Measurements from ENCODE around the gene MYH10.
"Not testable (repeated sequence)": the region's sequence is repeated elsewhere in the genome, so short reads cannot be mapped to it uniquely, and the experiment has no call there.

The MYH10 gene

GRCh38 chr17:8555062-8555461 is 75.5 kb downstream of the MYH10 start:
- DNase-seq, result no peak

GRCh38 chr17:8552577-8553320 is 77.8 kb downstream of the MYH10 start:
- DNase-seq, result peak; percentile 15

- DNase-seq, result peak; percentile 6
Measured at GRCh38 chr17:8542599-8543502, 87.7 kb downstream of the MYH10 start.

- not testable (repeated sequence) for DNase-seq
Measured at GRCh38 chr17:8539976-8540375, 90.5 kb downstream of the MYH10 start.

GRCh38 chr17:8537734-8538133 is 92.8 kb downstream of the MYH10 start:
- DNase-seq, result no peak

- no peak for DNase-seq
Measured at GRCh38 chr17:8534498-8535188, 95.9 kb downstream of the MYH10 start.

GRCh38 chr17:8532021-8532420 is 98.5 kb downstream of the MYH10 start:
- DNase-seq, result peak; percentile 48

GRCh38 chr17:8522577-8522976 is 107.9 kb downstream of the MYH10 start:
- DNase-seq, result no peak

GRCh38 chr17:8520981-8521380 is 109.5 kb downstream of the MYH10 start:
- no peak for DNase-seq

GRCh38 chr17:8518850-8519249 is 111.7 kb downstream of the MYH10 start:
- DNase-seq, result no peak

- no peak for DNase-seq
Measured at GRCh38 chr17:8518326-8518725, 112.2 kb downstream of the MYH10 start.

GRCh38 chr17:8514801-8515200 is 115.7 kb downstream of the MYH10 start:
- no peak for DNase-seq

- DNase-seq, result no peak
Measured at GRCh38 chr17:8506145-8506544, 124.4 kb downstream of the MYH10 start.

- no peak for DNase-seq
Measured at GRCh38 chr17:8504460-8505207, 125.9 kb downstream of the MYH10 start.

- DNase-seq, result no peak
Measured at GRCh38 chr17:8503807-8504206, 126.7 kb downstream of the MYH10 start.

GRCh38 chr17:8503368-8503767 is 127.2 kb downstream of the MYH10 start:
- DNase-seq, result no peak

- DNase-seq, result no peak
Measured at GRCh38 chr17:8502126-8502525, 128.4 kb downstream of the MYH10 start.

- no peak for DNase-seq
Measured at GRCh38 chr17:8500609-8501008, 129.9 kb downstream of the MYH10 start.

- DNase-seq, result no peak
Measured at GRCh38 chr17:8499614-8500013, 130.9 kb downstream of the MYH10 start.

- no peak for DNase-seq
Measured at GRCh38 chr17:8499171-8499570, 131.4 kb downstream of the MYH10 start.

GRCh38 chr17:8496081-8496480 is 134.4 kb downstream of the MYH10 start:
- no peak for DNase-seq

- no peak for DNase-seq
Measured at GRCh38 chr17:8494506-8495111, 135.9 kb downstream of the MYH10 start.
